NOMO-1 (cell line): Measurements from ENCODE around the gene MGAT4B.

ENCODE experiments used
- DNase-seq, 2 experiments: peaks; one replicate each; lab custom pipeline; 2025; ENCODE audit not compliant: unreplicated experiment in 2 of 2; lab: John Stamatoyannopoulos, UW

The MGAT4B gene

GRCh38 chr5:179827680-179828079, 21.0 kb upstream of the MGAT4B start:
- peak; percentile 87 to 98 for DNase-seq

- no peak for DNase-seq
These were observed 19.1 kb upstream of the MGAT4B start for GRCh38 chr5:179825655-179826182.

- DNase-seq = no peak
These were observed 18.1 kb upstream of the MGAT4B start for GRCh38 chr5:179824745-179825112.

GRCh38 chr5:179823937-179824744, 17.5 kb upstream of the MGAT4B start:
- no peak for DNase-seq

- DNase-seq = no peak
These were observed 15.9 kb upstream of the MGAT4B start for GRCh38 chr5:179822444-179822990.

GRCh38 chr5:179822059-179822432, 15.4 kb upstream of the MGAT4B start:
- DNase-seq = no peak

GRCh38 chr5:179821298-179822058, 14.8 kb upstream of the MGAT4B start:
- peak; percentile 82 to 94 for DNase-seq

GRCh38 chr5:179820483-179821297, 14.0 kb upstream of the MGAT4B start, which contains the start of gene SQSTM1:
Gene SQSTM1 (plus strand): TSS chr5:179820905. CDS start chr5:179820937, 32 bp downstream.
- DNase-seq = peak; percentile 44 to 68

- no peak for DNase-seq
These were observed 13.4 kb upstream of the MGAT4B start for GRCh38 chr5:179820127-179820482.

- DNase-seq = peak; percentile 39 to 40
These were observed 12.8 kb upstream of the MGAT4B start for GRCh38 chr5:179819296-179820126.

GRCh38 chr5:179818746-179819295, 12.2 kb upstream of the MGAT4B start:
- peak; percentile 88 to 91 for DNase-seq

- DNase-seq = no peak
These were observed 11.5 kb upstream of the MGAT4B start for GRCh38 chr5:179817890-179818745.

GRCh38 chr5:179817470-179817840, 10.8 kb upstream of the MGAT4B start:
- DNase-seq = no peak

- DNase-seq = no peak
These were observed 10.3 kb upstream of the MGAT4B start for GRCh38 chr5:179816796-179817469.

GRCh38 chr5:179816401-179816795, 9.7 kb upstream of the MGAT4B start:
- DNase-seq = no peak

GRCh38 chr5:179815491-179816249, 9.0 kb upstream of the MGAT4B start:
- DNase-seq = no peak

GRCh38 chr5:179814090-179814489, 7.4 kb upstream of the MGAT4B start:
- DNase-seq = no peak
